Mesenchymal stem cell (in vitro differentiated cells and primary cell): Measurements from ENCODE around the gene ABHD17C.
A peak's percentile ranks its signal among the peaks of the same experiment; 100 is the strongest.

Experiments used
- DNase-seq: peaks from one replicate; pipeline ENCODE4 v3.0.0-alpha.2; 2013
- H2AFZ ChIP-seq: one replicate; pipeline ENCODE4 v1.6.1; 2013; ENCODE audit warnings: low read depth, mild to moderate bottlenecking, control low read depth, inconsistent platforms, low read length, moderate library complexity
- H2AK5ac ChIP-seq: 2 replicates; pipeline ENCODE4 v1.6.1; 2013; ENCODE audit warnings: low read length, moderate library complexity, mild to moderate bottlenecking, inconsistent platforms; ENCODE audit not compliant: severe bottlenecking
- H2BK120ac ChIP-seq: one replicate; pipeline ENCODE4 v1.6.1; 2013; ENCODE audit warnings: low read depth, mild to moderate bottlenecking, inconsistent platforms, low read length, moderate library complexity
- H2BK12ac ChIP-seq, 2 experiments: one replicate each; pipeline ENCODE4 v1.6.1; 2013; ENCODE audit warnings: inconsistent platforms in 2 of 2, low read length in 2 of 2, mild to moderate bottlenecking in 2 of 2, moderate library complexity in 2 of 2, control low read depth in 1 of 2
- H2BK15ac ChIP-seq: one replicate; pipeline ENCODE4 v1.6.1; 2013; ENCODE audit warnings: mild to moderate bottlenecking, low read depth, inconsistent platforms; ENCODE audit not compliant: poor library complexity, severe bottlenecking
- H2BK5ac ChIP-seq: 2 replicates; pipeline ENCODE4 v1.6.1; 2013; ENCODE audit warnings: low read depth, mild to moderate bottlenecking, low read length, control low read depth, inconsistent platforms; ENCODE audit not compliant: poor library complexity, severe bottlenecking
- H3K14ac ChIP-seq, 2 experiments: one replicate each; pipeline ENCODE4 v1.6.1; 2013; ENCODE audit warnings: inconsistent platforms in 2 of 2, low read length in 2 of 2, control low read depth in 1 of 2, mild to moderate bottlenecking in 1 of 2, moderate library complexity in 1 of 2
- H3K18ac ChIP-seq, 2 experiments: one replicate each; pipeline ENCODE4 v1.6.1; 2013; ENCODE audit warnings: inconsistent platforms in 2 of 2, low read length in 2 of 2, control low read depth in 1 of 2, low read depth in 1 of 2, mild to moderate bottlenecking in 1 of 2
- H3K23ac ChIP-seq, 2 experiments: one replicate each; pipeline ENCODE4 v1.6.1; 2013; ENCODE audit warnings: inconsistent platforms in 2 of 2, low read length in 2 of 2, mild to moderate bottlenecking in 2 of 2, moderate library complexity in 2 of 2, control low read depth in 1 of 2
- H3K27ac ChIP-seq: 2 replicates; pipeline ENCODE4 v1.5.1; 2013; ENCODE audit warnings: mild to moderate bottlenecking, moderate library complexity, low read length, control low read depth, inconsistent platforms; ENCODE audit not compliant: poor library complexity, severe bottlenecking
- H3K27me3 ChIP-seq, 2 experiments: 2 replicates each; pipeline versions ENCODE4 v1.6.1 to v1.7.0; 2013; ENCODE audit warnings: low read length in 2 of 2, mild to moderate bottlenecking in 2 of 2, moderate library complexity in 2 of 2, control low read depth in 1 of 2, inconsistent platforms in 1 of 2; ENCODE audit not compliant: control insufficient read depth in 1 of 2, insufficient read depth in 1 of 2
- H3K36me3 ChIP-seq, 2 experiments: 2 replicates each; pipeline versions ENCODE4 v1.6.1 to v1.7.0; 2013; ENCODE audit warnings: low read length in 2 of 2, control low read depth in 1 of 2, inconsistent platforms in 1 of 2, low read depth in 1 of 2, mild to moderate bottlenecking in 1 of 2; ENCODE audit not compliant: insufficient read depth in 2 of 2, control insufficient read depth in 1 of 2
- H3K4ac ChIP-seq, 2 experiments: one replicate each; pipeline ENCODE4 v1.6.1; 2013; ENCODE audit warnings: inconsistent platforms in 2 of 2, low read length in 2 of 2, mild to moderate bottlenecking in 2 of 2, moderate library complexity in 2 of 2, control low read depth in 1 of 2, low read depth in 1 of 2
- H3K4me1 ChIP-seq: 2 replicates; pipeline ENCODE4 v1.6.1; 2013; ENCODE audit warnings: low read depth, low read length, control low read depth; ENCODE audit not compliant: control insufficient read depth, insufficient read depth
- H3K4me2 ChIP-seq: 2 replicates; pipeline ENCODE4 v1.6.1; 2013; ENCODE audit warnings: low read length, mild to moderate bottlenecking, inconsistent platforms; ENCODE audit not compliant: poor library complexity, severe bottlenecking
- H3K4me3 ChIP-seq, 2 experiments: 2 replicates each; pipeline versions ENCODE4 v1.5.1 to v1.7.0; 2013; ENCODE audit warnings: low read length in 2 of 2, mild to moderate bottlenecking in 2 of 2, control low read depth in 1 of 2, low read depth in 1 of 2; ENCODE audit not compliant: insufficient read depth in 1 of 2
- H3K79me1 ChIP-seq: replicated peaks from 2 replicates; pipeline ENCODE4 v1.6.1; 2013; ENCODE audit warnings: mild to moderate bottlenecking, control low read depth, low read length, inconsistent platforms; ENCODE audit not compliant: poor library complexity, severe bottlenecking
- H3K9ac ChIP-seq: 2 replicates; pipeline ENCODE4 v1.7.0; 2013; ENCODE audit warnings: mild to moderate bottlenecking, low read length, moderate library complexity
- H3K9me3 ChIP-seq: 2 replicates; pipeline ENCODE4 v1.7.0; 2013; ENCODE audit warnings: mild to moderate bottlenecking, low read length; ENCODE audit not compliant: control insufficient read depth
- H4K8ac ChIP-seq: one replicate; pipeline ENCODE4 v1.6.1; 2013; ENCODE audit warnings: inconsistent platforms, mild to moderate bottlenecking, low read length, moderate library complexity
- H4K91ac ChIP-seq: one replicate; pipeline ENCODE4 v1.6.1; 2013; ENCODE audit warnings: mild to moderate bottlenecking, low read length, inconsistent platforms
- WGBS: methylation state at CpG from one replicate; pipeline ENCODE4 v1.1.7; 2013; ENCODE audit warnings: mixed read lengths; 5-methylcytosine and 5-hydroxymethylcytosine counted together

Gene ABHD17C

GRCh38 chr15:80789796-80790195 lies 94.7 kb downstream of the ABHD17C start:
- Histone ChIP-seq H3K79me1 (no peaks in the 10 kb centered on the region), H2AFZ (no peak overlapping the region), H3K27me3 (no peaks in the 10 kb centered on the region), H3K4me3 (no peak overlapping the region), H2BK15ac (no peak overlapping the region), H3K9me3 (no peaks in the 10 kb centered on the region), H3K4me2 (no peak overlapping the region), H3K27ac (no peak overlapping the region), H4K8ac (no peak overlapping the region), H2AK5ac (no peak overlapping the region), H2BK5ac (no peak overlapping the region), H3K4me1 (peaks cover 2% of the 10 kb centered on the region), H3K14ac (no peak overlapping the region), H4K91ac (no peak overlapping the region), H3K9ac (peak overlapping the region; percentile 48), H2BK12ac (no peak overlapping the region), H3K23ac (no peak overlapping the region), H3K4ac (no peak overlapping the region), H2BK120ac (no peak overlapping the region), H3K36me3 (peaks cover 0 to 96% of the 10 kb centered on the region in 2 experiments), H3K18ac (no peak overlapping the region)
- no peak for DNase-seq
- WGBS: 74% methylated on average over 4 of the region's 4 CpGs

GRCh38 chr15:80790236-80790635 lies 95.1 kb downstream of the ABHD17C start:
- H2BK120ac ChIP-seq: no peak overlapping the region
- DNase-seq: no peak
- no peak overlapping the region for H2BK5ac ChIP-seq
- H3K4me3 ChIP-seq: no peak overlapping the region
- H3K14ac ChIP-seq: no peak overlapping the region
- H2AFZ ChIP-seq: no peak overlapping the region
- H3K27me3 ChIP-seq: no peaks in the 10 kb centered on the region
- no peak overlapping the region for H3K18ac ChIP-seq
- no peak overlapping the region for H2BK15ac ChIP-seq
- peaks cover 0 to 96% of the 10 kb centered on the region in 2 experiments for H3K36me3 ChIP-seq
- H3K23ac ChIP-seq: no peak overlapping the region
- peaks cover 2% of the 10 kb centered on the region for H3K4me1 ChIP-seq
- H3K9me3 ChIP-seq: no peaks in the 10 kb centered on the region
- H3K4ac ChIP-seq: no peak overlapping the region
- no peak overlapping the region for H3K27ac ChIP-seq
- no peak overlapping the region for H2AK5ac ChIP-seq
- H3K79me1 ChIP-seq: no peaks in the 10 kb centered on the region
- H3K4me2 ChIP-seq: no peak overlapping the region
- no peak overlapping the region for H2BK12ac ChIP-seq
- H4K8ac ChIP-seq: no peak overlapping the region
- no peak overlapping the region for H3K9ac ChIP-seq
- 97% methylated on average over 5 of the region's 5 CpGs for WGBS
- H4K91ac ChIP-seq: no peak overlapping the region

GRCh38 chr15:80791004-80791403 lies 95.9 kb downstream of the ABHD17C start:
- Histone ChIP-seq H3K27me3 (no peaks in the 10 kb centered on the region), H4K8ac (no peak overlapping the region), H3K79me1 (no peaks in the 10 kb centered on the region), H3K36me3 (peaks cover 0 to 96% of the 10 kb centered on the region in 2 experiments), H3K9me3 (no peaks in the 10 kb centered on the region), H3K9ac (no peak overlapping the region), H2BK12ac (no peak overlapping the region), H3K4me1 (peaks cover 2% of the 10 kb centered on the region), H2BK5ac (no peak overlapping the region), H4K91ac (no peak overlapping the region), H3K4ac (no peak overlapping the region), H3K4me2 (no peak overlapping the region), H2AK5ac (no peak overlapping the region), H3K27ac (no peak overlapping the region), H2BK15ac (no peak overlapping the region), H3K18ac (no peak overlapping the region), H3K23ac (no peak overlapping the region), H3K14ac (no peak overlapping the region), H2AFZ (no peak overlapping the region), H3K4me3 (no peak overlapping the region), H2BK120ac (no peak overlapping the region)
- WGBS: 100% methylated on average over 1 of the region's 1 CpG
- no peak for DNase-seq

- no peaks in the 10 kb centered on the region for H3K27me3 ChIP-seq
- H3K4ac ChIP-seq: no peak overlapping the region
- no peak overlapping the region for H2BK12ac ChIP-seq
- no peak overlapping the region for H3K23ac ChIP-seq
- H2BK5ac ChIP-seq: no peak overlapping the region
- 83% methylated on average over 5 of the region's 5 CpGs for WGBS
- H4K91ac ChIP-seq: no peak overlapping the region
- H3K4me1 ChIP-seq: no peaks in the 10 kb centered on the region
- no peak overlapping the region for H2BK120ac ChIP-seq
- no peak overlapping the region for H3K4me3 ChIP-seq
- H4K8ac ChIP-seq: no peak overlapping the region
- H2AK5ac ChIP-seq: no peak overlapping the region
- H3K27ac ChIP-seq: no peak overlapping the region
- no peaks in the 10 kb centered on the region for H3K79me1 ChIP-seq
- H2AFZ ChIP-seq: no peak overlapping the region
- no peak overlapping the region for H3K4me2 ChIP-seq
- no peak overlapping the region for H3K9ac ChIP-seq
- no peak for DNase-seq
- no peak overlapping the region for H2BK15ac ChIP-seq
- no peak overlapping the region for H3K14ac ChIP-seq
- H3K18ac ChIP-seq: no peak overlapping the region
- H3K36me3 ChIP-seq: peaks cover 0 to 99% of the 10 kb centered on the region in 2 experiments
- H3K9me3 ChIP-seq: no peaks in the 10 kb centered on the region
These were observed 101.3 kb downstream of the ABHD17C start for GRCh38 chr15:80796407-80796806.
